ENCODE data around the gene GRIK2.
A peak's percentile ranks its signal among the peaks of the same experiment; 100 is the strongest.

GRIK2 gene

GRCh38 chr6:101400326-101401135 lies 7.0 kb downstream of the GRIK2 start:
- TF ChIP-seq, protein P1, sequence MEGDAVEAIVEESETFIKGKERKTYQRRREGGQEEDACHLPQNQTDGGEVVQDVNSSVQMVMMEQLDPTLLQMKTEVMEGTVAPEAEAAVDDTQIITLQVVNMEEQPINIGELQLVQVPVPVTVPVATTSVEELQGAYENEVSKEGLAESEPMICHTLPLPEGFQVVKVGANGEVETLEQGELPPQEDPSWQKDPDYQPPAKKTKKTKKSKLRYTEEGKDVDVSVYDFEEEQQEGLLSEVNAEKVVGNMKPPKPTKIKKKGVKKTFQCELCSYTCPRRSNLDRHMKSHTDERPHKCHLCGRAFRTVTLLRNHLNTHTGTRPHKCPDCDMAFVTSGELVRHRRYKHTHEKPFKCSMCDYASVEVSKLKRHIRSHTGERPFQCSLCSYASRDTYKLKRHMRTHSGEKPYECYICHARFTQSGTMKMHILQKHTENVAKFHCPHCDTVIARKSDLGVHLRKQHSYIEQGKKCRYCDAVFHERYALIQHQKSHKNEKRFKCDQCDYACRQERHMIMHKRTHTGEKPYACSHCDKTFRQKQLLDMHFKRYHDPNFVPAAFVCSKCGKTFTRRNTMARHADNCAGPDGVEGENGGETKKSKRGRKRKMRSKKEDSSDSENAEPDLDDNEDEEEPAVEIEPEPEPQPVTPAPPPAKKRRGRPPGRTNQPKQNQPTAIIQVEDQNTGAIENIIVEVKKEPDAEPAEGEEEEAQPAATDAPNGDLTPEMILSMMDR (IDR thresholded peaks at IDR 0.05; ENCODE audit: low read length, missing control alignments), result no peak
- no peak for DNase-seq (ENCODE audit: low read depth)
- no peak overlapping the region for H3K4me3 ChIP-seq (replicated peaks; ENCODE audit: low read depth, low read length)

DNA sequence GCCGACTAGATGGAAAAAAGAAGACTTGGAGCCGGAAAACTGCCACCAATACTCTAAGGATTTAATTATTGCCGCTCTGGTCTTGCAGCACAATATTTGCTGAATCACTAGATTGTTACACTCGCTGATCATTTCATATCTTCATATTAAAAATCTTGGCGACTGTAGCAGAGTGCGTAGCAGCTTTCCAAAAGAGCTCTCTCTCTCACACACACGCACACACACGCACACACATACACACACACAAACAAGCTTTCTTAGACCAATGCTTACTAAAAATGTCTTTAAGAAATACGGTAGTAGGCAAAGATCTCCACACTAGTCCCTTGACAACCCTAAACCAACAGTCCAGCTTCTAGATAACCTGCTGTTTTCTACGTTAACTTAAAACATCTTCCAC lies 7.7 kb downstream of the GRIK2 start:
- DNase-seq (ENCODE audit: low read depth), result no peak
- H3K4me3 ChIP-seq (replicated peaks; ENCODE audit: low read depth, low read length), result no peak overlapping the region

DNA sequence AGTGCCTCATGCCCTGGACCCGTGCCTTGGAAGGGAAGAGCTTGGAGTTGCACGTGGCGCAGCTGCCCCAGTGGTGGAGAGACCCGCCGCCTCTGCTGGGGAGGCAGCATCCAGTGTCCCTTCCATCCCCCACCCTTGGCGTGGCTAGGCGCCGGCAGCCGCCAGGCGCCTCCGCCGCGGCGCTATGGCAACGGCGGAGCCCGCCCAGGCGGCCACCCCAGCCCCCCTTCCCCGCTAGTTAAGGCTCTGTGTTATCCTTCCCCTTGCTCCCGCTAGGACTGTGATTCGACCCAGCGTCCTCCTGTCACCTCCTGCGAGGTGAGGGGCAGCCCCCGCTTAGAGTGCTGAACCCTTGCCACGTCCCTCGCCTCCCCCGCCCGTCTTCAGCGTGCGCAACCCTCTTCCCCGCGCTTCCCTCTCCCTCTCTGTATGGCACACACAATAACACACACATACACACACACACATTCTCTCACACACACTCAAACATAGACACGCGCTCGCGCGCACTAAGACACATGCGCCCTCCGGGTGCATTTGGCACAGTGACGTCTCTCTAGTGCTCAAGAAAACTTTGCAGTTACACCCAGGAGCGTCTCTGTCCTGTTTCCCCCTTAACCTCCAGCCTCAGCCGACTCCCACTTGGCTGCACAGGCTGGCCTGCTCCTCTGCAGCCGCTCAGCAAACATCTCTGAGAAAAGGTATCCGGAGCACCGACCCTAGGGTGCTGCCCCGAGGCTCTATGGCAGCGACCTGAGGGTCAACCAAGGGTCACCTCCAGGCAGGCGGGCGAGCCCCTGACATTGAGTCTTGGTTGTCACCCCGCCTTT lies 8.5 kb downstream of the GRIK2 start:
- peak overlapping the region; percentile 38 for H3K4me3 ChIP-seq (replicated peaks; ENCODE audit: low read depth, low read length)
- TF ChIP-seq, protein P1 (IDR thresholded peaks at IDR 0.05; ENCODE audit: low read length, missing control alignments), result no peak
- DNase-seq (ENCODE audit: low read depth), result no peak

More for the DNA sequence above, 7.7 kb downstream of the GRIK2 start:
- TF ChIP-seq, protein P1 (IDR thresholded peaks at IDR 0.05; ENCODE audit: low read length, missing control alignments), result no peak

DNA sequence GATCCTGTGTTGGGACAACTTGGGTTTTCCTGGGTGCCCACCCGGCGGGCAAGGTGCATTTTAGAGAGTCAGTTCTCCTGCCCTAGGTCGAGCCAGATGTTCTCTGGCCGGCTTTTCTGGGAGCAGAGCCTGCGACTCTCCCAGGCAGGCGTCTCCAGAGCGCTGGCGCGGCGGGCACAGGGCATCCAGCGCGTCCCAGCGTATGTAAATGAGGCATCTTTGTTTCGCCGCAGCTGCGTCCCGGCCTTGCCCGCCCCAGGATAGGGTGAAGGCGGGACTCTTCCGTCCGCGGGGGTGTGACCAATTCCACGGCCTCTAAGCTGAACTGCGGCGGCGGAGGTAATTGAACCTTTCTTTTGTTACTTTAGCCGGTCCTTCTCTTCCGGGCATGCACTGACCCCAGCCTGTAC lies 9.1 kb downstream of the GRIK2 start:
- peak overlapping the region; percentile 38 for H3K4me3 ChIP-seq (replicated peaks; ENCODE audit: low read depth, low read length)
- TF ChIP-seq, protein P1 (IDR thresholded peaks at IDR 0.05; ENCODE audit: low read length, missing control alignments), result no peak
- no peak for DNase-seq (ENCODE audit: low read depth)

GRCh38 chr6:101403216-101403945 lies 9.9 kb downstream of the GRIK2 start:
- no peak for DNase-seq (ENCODE audit: low read depth)
- H3K4me3 ChIP-seq (replicated peaks; ENCODE audit: low read depth, low read length), result no peak overlapping the region
- TF ChIP-seq, protein P1 (IDR thresholded peaks at IDR 0.05; ENCODE audit: low read length, missing control alignments), result no peak

DNA sequence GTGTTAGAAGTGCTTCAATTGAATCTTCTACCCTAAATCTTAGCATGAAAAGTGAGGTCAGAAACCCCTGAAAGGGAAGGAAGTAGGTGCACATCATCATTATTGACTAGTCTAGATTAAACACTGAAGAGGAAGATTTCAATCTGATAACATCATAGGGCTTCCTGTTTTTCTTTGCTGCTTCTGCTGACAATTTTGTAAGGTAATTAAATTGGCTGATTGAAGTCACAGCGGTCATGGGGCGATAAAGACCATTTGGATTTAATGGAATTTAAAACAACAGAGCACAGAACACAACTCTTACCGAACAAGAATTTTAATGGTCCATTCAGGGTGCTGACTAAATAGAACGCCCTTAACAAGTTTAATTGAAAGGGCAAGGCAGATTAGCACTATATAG lies 11.3 kb downstream of the GRIK2 start:
- no peak for DNase-seq (ENCODE audit: low read depth)
- H3K4me3 ChIP-seq (replicated peaks; ENCODE audit: low read depth, low read length), result no peak overlapping the region
- TF ChIP-seq, protein P1 (IDR thresholded peaks at IDR 0.05; ENCODE audit: low read length, missing control alignments), result no peak

Data from fibroblast of pulmonary artery (primary cell).